Measurements from ENCODE around the gene PCTP.

DNA sequence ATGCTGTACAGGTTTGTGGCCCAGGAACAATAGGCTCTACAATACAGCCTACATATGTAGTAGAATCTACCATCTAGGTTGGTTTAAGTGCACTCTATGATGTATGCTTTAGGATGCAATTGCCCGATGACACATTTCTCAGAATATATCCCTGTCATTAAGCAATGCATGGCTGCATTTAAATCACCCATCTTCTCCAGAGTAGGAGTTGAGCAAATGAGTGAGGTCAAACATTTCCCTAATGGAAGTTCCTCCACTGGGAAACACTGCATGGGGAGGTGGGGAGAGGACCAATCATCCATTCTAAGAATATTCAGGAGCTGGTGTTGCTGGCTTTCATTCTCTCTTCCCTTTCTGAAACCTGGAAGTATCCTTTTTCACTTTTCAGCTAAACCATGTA is 2.0 kb upstream of the PCTP start:
- no peak for TF ChIP-seq GATA2 (IDR thresholded peaks at IDR 0.05; ENCODE audit: low read depth, low read length)
- TF ChIP-seq GATA3 (IDR thresholded peaks at IDR 0.05; ENCODE audit: low read depth, low read length) = no peak
